Stimulated activated CD8-positive, alpha-beta memory T cell treated with anti-CD3 and anti-CD28 coated beads, Interleukin-15, amount 100 ng/mL, for 48 hours (primary cell): ENCODE results near the gene SUSD2.
A peak's percentile ranks its signal among the peaks of the same experiment; 100 is the strongest.
"Not testable (repeated sequence)": the region's sequence is repeated elsewhere in the genome, so short reads cannot be mapped to it uniquely, and the experiment has no call there.

ENCODE experiments used
- DNase-seq, 2 donors: peaks; one replicate each; pipeline ENCODE4 v3.0.0-alpha.2; 2020; ENCODE audit warnings: low read depth in 2 of 2

The SUSD2 gene

DNA sequence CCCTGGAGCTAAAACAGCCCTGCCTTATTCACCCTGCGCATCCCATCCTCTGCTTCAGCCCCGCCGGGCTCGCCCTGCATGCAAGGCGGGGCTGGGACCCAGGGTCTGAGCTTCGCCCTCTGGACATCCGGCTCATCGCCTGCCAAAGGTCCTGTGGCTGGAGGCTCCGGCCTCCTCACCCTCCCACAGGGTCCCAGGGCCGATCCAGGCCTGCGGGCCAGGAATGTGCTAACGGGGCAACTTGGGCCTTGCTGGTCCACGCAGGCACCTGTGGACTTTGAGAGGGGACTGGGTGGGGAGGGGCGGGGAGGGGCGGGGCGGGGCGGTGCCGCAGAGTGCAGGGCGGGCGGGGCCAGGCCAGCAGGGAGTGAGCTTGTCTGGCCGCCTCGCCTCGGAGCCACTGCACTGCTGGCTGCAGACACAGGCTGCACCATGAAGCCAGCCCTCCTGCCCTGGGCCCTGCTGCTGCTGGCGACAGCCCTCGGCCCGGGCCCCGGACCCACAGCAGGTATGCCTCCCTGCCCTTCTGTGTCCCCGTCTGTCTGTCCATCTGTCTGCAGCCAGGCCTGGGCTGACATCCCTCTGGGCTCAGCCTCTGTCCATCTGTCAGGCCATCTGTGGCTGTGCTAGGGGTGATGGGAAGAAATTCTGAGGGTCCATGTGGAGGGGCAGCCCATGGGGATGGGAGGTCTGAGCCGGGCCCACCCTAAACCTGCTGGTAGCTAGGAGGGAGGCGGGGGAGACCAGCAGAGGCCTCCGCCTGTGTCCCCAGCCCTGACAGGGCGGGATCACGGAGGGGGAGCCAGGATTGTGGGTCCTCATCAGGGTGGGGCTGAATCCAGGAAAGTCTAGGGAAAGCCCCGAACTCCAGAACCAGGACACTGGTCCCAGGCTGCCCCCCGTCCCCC is at the start of gene SUSD2:
Gene SUSD2 (plus strand): TSS at position 400 of the 908 bp plus-strand sequence. CDS start 33 bp downstream, at position 433.
- no peak for DNase-seq

DNA sequence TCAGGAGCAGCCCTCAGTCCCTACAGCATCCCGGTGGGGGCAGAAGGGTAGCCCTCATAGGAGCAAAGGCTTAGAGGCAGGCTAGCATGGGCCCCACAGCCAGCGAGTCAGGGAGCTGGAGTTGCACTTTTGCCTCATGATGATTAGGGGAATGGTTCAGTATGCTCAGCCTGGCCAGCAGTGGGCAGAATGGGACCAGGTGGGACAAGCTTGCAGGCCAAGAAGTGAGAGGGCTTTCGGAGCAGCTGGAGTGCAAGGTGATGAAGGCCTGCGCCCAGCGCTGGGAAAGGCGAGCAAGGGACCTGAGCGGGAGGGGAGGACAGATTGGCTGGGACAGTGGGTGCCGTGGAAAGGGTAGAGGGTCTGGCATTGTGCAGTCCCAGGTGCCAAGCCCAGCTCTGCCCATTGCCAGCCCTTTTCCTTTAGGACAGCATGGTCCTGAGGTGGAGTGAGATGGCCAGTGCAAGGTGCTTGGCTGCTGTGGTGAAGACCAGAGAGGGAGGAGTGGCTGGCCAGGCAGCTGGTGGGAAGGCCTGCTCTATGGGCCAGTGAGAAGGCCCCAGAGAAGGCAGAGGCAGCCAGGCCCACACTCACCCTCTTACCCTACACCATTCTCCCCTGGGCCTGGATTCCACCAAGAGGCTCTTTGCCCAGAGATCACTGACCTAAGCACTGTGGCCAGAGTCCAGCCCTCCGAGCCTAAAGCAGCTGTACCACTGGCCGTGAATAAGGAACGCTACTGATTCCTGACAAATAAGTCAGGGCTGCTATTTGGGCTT is 47.9 kb upstream of the SUSD2 start:
- DNase-seq = no peak

DNA sequence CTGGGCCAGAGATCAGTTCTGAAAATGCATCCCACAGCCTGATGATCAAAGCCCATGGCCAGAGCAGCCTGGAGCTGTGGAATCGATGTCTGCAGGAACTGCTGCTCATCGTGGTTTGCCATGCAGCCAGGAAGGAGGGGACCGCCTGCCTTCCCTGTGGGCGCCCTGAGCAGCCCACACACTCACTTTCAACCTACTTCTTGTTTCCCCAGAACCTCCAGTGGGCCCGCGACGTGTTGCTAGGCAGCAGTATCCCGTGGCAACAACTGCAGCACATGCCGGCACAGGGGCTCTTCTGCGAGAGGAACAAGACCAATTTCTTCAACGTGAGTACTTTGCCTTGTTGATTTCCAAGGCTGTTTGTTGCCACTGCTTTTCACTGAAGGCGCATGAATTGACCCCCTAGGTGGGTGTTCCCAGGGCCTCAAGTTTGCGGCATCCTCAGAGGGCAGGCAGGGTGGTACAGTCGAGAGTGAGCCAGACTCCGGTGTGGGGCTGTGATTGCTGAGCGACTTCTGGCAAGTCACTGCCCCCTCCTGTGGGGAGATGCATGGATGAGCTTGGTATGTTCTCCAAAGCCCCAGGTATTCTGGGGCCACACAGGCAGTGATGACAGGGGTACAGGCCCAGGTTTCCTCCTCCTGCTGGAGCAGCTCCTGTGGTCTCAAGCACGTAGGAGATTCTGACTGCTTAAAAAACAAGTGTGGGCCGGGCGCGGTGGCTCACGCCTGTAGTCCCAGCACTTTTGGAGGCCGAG is 47.0 kb upstream of the SUSD2 start:
- DNase-seq = peak; percentile 47 to 63

- DNase-seq = not testable (repeated sequence)
Measured at GRCh38 chr22:24136533-24136932, 44.8 kb upstream of the SUSD2 start.

- no peak for DNase-seq
Measured at GRCh38 chr22:24137595-24137994, 43.7 kb upstream of the SUSD2 start.

DNA sequence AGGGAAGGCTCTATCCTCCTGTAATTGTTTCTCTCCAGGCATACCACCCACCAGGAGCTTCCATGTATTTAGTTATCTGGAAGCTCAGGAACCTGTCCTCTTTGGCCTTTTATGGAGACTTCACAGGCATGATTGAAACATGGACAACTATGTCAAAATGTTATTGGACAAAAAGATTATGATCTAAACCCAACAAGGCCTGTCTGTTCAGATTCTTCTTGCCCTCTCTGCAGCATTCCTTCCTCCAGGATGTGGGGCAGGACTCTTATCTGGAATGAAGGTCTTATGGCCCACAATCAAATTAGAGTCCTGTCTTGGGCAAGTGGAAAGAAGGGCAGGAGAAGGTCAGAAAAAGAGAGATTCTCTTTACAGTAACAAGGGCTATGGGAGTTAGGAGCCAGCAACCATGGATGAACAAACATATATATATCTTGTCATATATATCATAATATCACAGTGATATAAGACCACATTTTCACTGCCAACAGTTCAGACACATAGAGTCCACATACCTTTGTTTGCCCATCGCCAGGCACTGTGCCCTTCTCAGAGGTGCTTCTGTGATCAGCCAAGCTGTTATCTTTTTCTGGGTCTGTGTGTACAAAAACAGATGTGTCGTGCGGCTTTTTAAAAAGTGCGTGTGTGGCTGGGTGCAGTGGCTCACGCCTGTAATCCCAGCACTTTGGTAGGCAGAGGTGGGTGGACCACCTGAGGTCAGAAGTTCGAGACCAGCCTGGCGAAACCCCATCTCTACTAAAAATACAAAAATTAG is 42.5 kb upstream of the SUSD2 start:
- no peak for DNase-seq

- no peak for DNase-seq
Measured at GRCh38 chr22:24140357-24140756, 40.9 kb upstream of the SUSD2 start.

DNA sequence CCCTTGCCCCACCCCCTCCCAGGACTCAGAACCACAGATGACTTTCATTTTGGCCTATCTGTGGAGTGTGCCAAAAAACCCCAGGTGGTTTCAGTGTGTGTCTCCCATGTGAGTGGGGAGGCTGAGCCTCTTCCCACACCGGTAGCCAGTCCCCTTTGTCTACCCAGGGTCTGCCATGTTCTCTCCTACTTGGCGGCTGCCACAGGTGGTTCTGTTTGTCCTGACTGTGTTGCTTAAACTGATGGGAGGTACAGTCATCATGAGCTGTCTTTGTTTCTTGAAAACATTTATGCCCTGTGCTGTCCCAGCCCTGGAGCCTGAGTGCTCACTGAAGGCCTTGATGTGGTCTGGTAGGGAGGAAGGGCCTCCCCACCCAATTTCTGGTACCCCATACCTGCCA is 39.7 kb upstream of the SUSD2 start:
- DNase-seq = peak in 1 of 2 donors; percentile 30

- no peak for DNase-seq
Measured at GRCh38 chr22:24142241-24142640, 39.0 kb upstream of the SUSD2 start.

DNA sequence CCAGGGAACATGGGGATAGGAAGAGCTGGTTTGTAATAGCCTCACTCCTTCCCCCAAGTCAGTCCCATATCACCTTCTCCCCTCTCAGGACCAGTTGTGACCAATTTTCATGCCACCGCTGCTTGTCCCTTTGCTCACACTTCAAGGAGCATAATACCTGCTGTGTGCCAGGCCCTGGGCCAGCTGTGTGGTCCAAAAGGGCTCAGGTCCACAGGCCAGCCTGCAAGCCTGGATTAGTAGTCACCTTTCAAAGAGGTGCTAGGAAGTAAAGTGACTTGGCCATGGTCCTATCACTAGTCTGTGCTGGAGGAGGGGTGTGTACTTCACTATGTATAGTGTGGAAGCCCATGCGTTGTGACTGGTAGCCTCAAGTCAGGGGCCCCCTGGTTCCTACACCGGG is 38.5 kb upstream of the SUSD2 start:
- DNase-seq = no peak

- DNase-seq = no peak
Measured at GRCh38 chr22:24144056-24144777, 37.1 kb upstream of the SUSD2 start.

GRCh38 chr22:24144778-24145085 is 36.6 kb upstream of the SUSD2 start:
- DNase-seq = no peak

DNA sequence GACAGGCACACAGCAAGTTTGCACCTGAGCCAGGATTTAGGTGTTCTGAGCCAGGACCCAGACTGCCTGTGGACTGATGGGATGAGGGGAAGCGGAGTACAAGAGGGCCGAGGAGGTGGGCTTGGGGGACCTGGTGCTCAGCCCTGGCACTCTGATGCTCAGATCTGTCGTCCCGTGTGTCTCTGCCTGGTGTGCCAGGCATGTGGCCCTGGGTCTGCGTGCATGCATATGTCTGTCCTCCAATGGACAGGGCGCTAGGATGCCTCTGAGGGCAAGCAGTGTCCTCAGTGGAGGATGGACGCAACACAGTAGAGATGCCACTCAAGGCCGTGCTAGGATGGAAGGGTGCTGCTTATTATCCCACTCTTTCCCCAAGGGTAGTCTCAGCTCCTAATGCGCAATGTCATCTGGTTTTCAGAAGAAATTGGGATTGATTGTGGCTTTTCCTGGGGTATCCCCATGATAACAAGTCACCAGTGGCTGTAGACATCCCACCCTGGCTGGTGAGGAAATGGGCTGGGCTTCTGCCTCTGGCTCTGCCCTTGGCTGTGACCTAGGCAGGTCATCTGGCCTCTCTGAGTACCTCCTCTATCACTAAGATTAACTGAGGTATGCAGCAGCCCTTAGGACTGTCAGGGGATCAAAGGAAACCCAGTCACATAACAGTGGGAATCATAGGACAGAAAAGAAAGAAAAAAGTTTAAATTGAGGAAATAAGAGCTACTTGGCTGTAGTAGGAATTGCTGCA is 35.7 kb upstream of the SUSD2 start:
- no peak for DNase-seq

DNA sequence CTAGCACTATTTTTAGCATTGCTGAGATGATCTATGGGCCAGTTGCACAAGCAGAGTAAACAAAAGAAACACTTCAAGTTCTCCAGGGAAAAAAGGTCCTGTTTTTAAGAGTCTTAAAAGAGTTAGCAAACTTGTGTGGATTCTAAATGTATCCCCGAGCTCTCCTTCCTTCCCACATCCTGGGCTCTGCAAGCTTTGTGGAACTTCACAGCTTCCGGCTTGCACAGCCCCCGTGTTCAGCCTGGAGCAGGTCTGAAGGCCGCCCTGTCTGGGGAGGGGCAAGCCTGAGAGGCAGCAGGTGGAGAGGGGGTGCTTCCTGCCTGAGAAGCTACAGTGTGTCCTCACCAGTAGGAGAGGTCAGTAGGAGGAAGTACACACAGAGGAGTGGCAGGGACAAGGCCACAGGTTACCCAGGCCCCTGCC is 35.1 kb upstream of the SUSD2 start:
- no peak for DNase-seq

GRCh38 chr22:24146791-24147353 is 34.4 kb upstream of the SUSD2 start:
- DNase-seq = no peak

GRCh38 chr22:24147666-24148065 is 33.6 kb upstream of the SUSD2 start:
- DNase-seq = no peak

DNA sequence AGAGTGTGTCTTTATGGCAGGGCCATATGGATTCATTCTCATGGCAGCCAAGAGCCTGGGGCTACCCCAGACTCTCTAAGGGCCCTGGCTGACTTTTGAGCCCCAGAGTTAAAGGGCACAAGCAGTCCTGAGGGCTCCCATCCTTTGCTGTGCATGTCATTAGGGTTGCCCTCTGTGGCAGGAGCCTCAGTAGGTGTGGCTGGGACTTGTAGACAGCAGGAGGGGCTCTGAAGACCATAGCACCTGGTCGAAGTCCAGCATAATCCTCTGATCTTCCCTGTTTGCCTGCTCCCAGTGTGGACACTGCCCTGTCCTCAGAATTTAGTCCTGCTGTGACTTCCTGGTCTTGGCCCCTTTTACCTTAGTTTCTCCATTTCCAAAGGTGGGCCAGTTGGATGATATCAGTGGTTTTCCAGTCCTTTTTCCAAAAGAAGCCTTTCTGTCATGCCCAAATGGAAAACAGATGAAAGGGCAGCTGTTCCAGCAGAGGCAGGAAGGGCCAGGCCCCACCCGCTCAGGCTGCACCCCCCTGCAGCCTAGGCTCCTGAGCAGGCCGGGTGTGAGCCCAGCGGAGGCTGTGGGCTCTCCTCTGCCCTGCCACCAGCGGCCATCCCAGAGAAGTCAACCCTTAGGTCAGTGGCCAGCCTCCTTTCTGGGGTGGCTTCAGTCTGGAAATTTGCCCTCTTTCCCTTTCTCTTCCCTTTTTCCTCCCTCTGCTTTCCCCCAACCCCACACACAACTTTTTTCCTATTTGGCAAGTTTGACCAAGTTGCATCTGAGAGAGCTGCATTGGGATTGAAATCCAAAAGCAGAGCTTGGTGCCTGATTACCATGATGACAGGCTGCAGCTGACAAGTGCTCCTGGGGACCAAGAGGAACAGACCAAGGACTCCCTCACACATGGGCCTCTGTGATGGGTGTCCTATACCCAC is 32.8 kb upstream of the SUSD2 start:
- DNase-seq = no peak

GRCh38 chr22:24149198-24149590 is 32.1 kb upstream of the SUSD2 start:
- DNase-seq = no peak

- DNase-seq = no peak
Measured at GRCh38 chr22:24153353-24153752, 27.9 kb upstream of the SUSD2 start.
